GM12891 (cell line): ENCODE results near the gene PLIN3.

ENCODE experiments used
- PAX5 ChIP-seq: IDR thresholded peaks from 2 replicates; pipeline ENCODE4 v1.6.1; 2011; ENCODE audit warnings: low read length, moderate library complexity, mild to moderate bottlenecking; ENCODE audit not compliant: insufficient read depth, severe bottlenecking
- POLR2A ChIP-seq: IDR thresholded peaks from 2 replicates; pipeline ENCODE4 v1.6.1; 2011; ENCODE audit warnings: low read depth, low read length, control low read depth
- POLR2AphosphoS5 ChIP-seq: IDR thresholded peaks from 2 replicates; pipeline ENCODE4 v1.6.1; 2011; ENCODE audit warnings: low read depth, low read length, control low read depth
- POU2F2 ChIP-seq: IDR thresholded peaks from 2 replicates; pipeline ENCODE4 v1.6.1; 2011; ENCODE audit warnings: low read depth, mild to moderate bottlenecking, control low read depth, low read length, moderate library complexity
- SPI1 ChIP-seq: IDR thresholded peaks from 2 replicates; pipeline ENCODE4 v1.6.1; 2011; ENCODE audit warnings: low read depth, low read length, control low read depth
- TAF1 ChIP-seq: IDR thresholded peaks from 2 replicates; pipeline ENCODE4 v1.6.1; 2011; ENCODE audit warnings: low read depth, low read length, control low read depth

DNA sequence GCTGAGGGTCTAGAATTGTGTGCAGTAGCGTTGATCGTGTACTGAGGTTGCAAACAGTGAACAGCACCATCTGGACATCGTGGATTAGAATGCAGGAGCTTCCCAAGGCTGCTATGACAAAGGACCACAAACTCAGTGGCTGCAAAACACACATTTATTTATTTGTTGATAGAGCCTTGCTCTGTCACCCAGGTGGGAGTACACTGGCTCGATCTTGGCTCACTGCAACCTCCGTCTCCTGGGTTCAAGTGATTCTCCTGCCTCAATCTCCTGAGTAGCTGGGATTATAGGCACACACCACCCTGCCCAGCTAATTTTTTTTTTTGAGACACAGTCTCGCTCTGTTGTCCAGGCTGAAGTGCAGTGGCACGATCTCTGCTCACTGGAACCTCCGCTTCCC lies 39.5 kb upstream of the PLIN3 start:
- TF ChIP-seq POLR2AphosphoS5 (no peak), SPI1 (no peak), POLR2A (no peak), TAF1 (no peak), POU2F2 (no peak), PAX5 (no peak)
